Measurements from ENCODE around the gene COL16A1.

DNA sequence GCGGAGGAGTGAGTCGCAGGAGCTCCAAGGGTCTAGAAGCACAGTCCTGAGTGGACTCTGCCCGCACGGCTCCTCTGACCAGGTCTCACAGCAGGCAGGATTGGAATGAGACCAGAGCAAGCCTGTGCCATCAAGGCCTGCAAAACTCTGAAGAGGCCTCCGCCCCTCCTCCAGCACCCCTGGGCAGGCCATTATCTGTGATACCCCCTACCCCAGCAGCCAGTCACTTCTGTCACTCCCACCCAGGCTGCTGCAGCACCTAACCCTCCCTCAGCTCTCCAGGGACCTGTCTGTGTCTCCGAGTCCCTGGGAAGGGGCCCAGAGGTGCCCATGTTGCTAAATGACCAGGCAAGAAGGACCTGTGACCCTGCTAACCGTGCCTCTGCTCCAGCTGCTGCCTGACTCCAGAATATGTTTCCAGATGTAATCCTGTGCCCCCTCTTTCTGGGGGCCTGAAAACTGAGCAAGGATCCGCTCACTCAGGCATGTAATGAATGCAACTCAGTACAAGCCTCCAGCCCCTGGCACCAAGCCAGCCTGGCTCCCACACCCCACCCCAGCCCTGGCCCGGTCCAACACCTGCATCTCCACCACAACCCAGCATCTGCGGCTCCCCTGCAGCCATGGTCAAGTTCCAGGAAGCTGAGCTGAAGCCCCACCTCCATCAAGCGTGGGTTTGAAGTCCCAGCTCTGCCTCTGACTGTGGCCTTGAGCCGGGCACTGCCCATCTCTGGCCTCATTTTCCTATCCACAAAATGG is 22.1 kb upstream of the COL16A1 start:
- TF ChIP-seq POLR2A (IDR thresholded peaks at IDR 0.05) (no peak), POLR2AphosphoS5 (IDR thresholded peaks at IDR 0.05) (no peak)
- TF ChIP-seq, protein P1, sequence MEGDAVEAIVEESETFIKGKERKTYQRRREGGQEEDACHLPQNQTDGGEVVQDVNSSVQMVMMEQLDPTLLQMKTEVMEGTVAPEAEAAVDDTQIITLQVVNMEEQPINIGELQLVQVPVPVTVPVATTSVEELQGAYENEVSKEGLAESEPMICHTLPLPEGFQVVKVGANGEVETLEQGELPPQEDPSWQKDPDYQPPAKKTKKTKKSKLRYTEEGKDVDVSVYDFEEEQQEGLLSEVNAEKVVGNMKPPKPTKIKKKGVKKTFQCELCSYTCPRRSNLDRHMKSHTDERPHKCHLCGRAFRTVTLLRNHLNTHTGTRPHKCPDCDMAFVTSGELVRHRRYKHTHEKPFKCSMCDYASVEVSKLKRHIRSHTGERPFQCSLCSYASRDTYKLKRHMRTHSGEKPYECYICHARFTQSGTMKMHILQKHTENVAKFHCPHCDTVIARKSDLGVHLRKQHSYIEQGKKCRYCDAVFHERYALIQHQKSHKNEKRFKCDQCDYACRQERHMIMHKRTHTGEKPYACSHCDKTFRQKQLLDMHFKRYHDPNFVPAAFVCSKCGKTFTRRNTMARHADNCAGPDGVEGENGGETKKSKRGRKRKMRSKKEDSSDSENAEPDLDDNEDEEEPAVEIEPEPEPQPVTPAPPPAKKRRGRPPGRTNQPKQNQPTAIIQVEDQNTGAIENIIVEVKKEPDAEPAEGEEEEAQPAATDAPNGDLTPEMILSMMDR (IDR thresholded peaks at IDR 0.05), result no peak

Data from sigmoid colon (tissue), 4 donors.